Adrenal gland (tissue), 5 donors: ENCODE measurements around the gene FKRP.

Source experiments
- CTCF ChIP-seq, 6 experiments: fragments of 450-650 bp in 4 of 6; fragments of 200-600 bp in 2 of 6; sonication (generic) in 1 of 6; IDR thresholded peaks; 1 replicate in 5 of 6; 2 replicates in 1 of 6; pipeline versions ENCODE4 v1.5.1 to v1.8.0; 2016 to 2021; ENCODE audit warnings: antibody characterized with exemption in 6 of 6, mild to moderate bottlenecking in 2 of 6, moderate library complexity in 1 of 6
- POLR2A ChIP-seq, 2 donors: fragments of 450-650 bp; IDR thresholded peaks; one replicate each; pipeline ENCODE4 v1.6.1; 2017; ENCODE audit warnings: antibody characterized with exemption in 2 of 2, mild to moderate bottlenecking in 2 of 2, moderate library complexity in 1 of 2
- donor health status: DM: no; HTN: no; CAD: no.

DNA sequence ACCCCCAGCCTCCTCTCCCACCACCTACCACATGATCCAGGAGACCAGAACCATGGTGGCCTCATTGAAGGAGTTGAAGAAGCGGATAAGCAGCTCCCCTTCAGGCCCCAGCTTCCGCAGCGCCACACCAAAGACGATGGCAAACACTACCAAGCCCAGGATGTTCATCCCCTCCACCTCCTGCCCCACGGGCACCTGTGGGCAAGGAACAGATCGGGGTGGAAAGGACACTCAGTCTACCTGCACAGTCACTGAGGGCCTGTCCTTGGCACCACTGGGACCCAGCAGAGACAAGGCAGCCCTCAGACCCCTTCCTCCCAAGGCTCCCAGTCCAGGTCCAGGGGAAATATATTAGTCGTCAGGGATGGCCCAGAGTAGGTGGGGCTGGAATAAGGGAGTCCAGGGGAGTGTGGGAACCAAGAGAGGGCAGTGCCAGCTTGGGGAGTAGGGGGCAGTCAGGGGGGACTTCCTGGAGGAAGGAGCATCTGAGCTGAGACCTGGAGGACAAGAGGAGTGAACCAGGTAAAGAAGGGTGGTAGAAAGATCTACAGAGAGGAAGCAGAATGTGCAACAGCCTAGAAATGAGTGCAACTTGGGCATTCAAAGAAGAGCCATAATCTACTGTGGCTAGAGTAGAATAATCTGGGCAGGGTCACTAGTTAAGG, 36.6 kb downstream of the FKRP start:
- TF ChIP-seq POLR2A (IDR thresholded peaks at IDR 0.05) (no peak), CTCF (IDR thresholded peaks at IDR 0.05) (no peak)
